Measurements from ENCODE around the gene OCA2.

OCA2 gene

GRCh38 chr15:27723821-27724220, 375.3 kb downstream of the OCA2 start:
- TF ChIP-seq CTCF (IDR thresholded peaks at IDR 0.05): no peak

- no peak for TF ChIP-seq CTCF (IDR thresholded peaks at IDR 0.05)
These were observed 377.0 kb downstream of the OCA2 start for GRCh38 chr15:27722102-27722501.

GRCh38 chr15:27714675-27715074, 384.4 kb downstream of the OCA2 start:
- TF ChIP-seq CTCF (IDR thresholded peaks at IDR 0.05): peak; percentile 26; the same call in 1 of the 2 replicates

GRCh38 chr15:27707257-27707656, 391.9 kb downstream of the OCA2 start:
- no peak for TF ChIP-seq CTCF (IDR thresholded peaks at IDR 0.05)

- no peak for TF ChIP-seq CTCF (IDR thresholded peaks at IDR 0.05)
These were observed 392.8 kb downstream of the OCA2 start for GRCh38 chr15:27706300-27706699.

- TF ChIP-seq CTCF (IDR thresholded peaks at IDR 0.05): no peak
These were observed 394.1 kb downstream of the OCA2 start for GRCh38 chr15:27705056-27705455.
